Measurements from ENCODE around the gene CDS1. TPM values are rescaled to one million over a fixed set of nuclear protein-coding genes. Genes with fewer than 3 reads are reported as not detected.

The CDS1 gene
- polyA plus RNA-seq, 1 experiment: not detected

DNA sequence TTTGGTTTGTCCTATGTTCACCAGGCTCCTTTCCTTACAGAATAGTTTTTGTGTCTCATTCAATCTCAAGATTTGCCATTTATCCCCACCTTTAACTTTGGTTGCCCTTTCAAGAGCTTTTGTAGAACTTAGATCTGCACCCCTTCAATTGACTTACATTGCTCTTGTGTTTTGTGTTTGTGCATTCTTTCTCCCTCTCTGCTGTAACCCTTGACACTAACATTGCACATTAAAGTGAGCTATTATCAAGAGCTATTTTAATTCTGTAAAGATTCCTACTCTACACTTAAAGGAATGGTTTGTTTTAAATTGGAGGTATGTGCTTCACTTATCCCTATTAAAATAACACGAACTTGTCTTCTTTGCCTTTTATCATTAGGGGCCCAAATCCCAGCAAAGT is 65.3 kb downstream of the CDS1 start:
- no peak for DNase-seq (ENCODE audit: low read depth, low spot score)
- no peaks in the 10 kb centered on the region for H3K9me3 ChIP-seq (ENCODE audit: control insufficient read depth, insufficient read depth, low read length)
- no peak overlapping the region for H3K27ac ChIP-seq (ENCODE audit: low read depth, low read length)
- H3K27me3 ChIP-seq (ENCODE audit: control insufficient read depth, insufficient read depth, low read length): no peaks in the 10 kb centered on the region
- ChIA-PET CTCF (no interaction called here), POLR2A (no interaction called here)
- TF ChIP-seq, protein P1, sequence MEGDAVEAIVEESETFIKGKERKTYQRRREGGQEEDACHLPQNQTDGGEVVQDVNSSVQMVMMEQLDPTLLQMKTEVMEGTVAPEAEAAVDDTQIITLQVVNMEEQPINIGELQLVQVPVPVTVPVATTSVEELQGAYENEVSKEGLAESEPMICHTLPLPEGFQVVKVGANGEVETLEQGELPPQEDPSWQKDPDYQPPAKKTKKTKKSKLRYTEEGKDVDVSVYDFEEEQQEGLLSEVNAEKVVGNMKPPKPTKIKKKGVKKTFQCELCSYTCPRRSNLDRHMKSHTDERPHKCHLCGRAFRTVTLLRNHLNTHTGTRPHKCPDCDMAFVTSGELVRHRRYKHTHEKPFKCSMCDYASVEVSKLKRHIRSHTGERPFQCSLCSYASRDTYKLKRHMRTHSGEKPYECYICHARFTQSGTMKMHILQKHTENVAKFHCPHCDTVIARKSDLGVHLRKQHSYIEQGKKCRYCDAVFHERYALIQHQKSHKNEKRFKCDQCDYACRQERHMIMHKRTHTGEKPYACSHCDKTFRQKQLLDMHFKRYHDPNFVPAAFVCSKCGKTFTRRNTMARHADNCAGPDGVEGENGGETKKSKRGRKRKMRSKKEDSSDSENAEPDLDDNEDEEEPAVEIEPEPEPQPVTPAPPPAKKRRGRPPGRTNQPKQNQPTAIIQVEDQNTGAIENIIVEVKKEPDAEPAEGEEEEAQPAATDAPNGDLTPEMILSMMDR (IDR thresholded peaks at IDR 0.05; ENCODE audit: low read depth, low read length): no peak
- H3K4me3 ChIP-seq (ENCODE audit: low read depth, low read length): no peak overlapping the region

DNA sequence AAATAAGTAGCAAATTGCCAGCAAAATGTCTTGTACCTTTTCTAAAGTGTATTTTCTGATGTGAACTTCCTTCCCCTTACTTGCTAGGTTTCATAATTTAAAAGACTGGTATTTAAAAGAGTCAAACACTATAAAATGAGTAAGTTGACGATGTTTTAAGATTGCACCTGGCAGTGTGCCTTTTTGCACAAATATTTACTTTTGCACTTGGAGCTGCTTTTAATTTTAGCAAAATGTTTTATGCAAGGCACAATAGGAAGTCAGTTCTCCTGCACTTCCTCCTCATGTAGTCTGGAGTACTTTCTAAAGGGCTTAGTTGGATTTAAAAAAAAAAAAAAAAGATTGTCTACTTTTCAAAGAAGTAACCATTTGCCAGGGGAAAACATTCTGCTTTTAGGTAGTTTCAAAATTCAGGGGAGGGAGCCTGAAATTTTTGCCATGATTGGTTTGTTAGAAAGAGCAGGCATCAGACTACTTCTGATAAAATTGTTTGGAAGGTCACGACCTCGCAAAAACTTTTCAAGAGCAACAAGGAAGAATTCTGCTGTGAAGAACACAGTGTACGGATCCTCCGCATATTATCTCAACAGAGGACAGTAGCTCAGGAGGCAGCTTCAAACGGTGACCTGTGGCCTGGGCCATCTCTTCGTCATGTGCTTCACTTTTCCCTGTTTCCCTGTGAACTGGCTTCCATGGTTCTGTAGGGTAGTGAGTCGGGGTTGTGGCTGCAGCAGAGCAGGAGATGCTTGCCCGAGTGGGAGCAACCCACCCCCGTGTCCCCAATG is 66.1 kb downstream of the CDS1 start:
- TF ChIP-seq, protein P1 (IDR thresholded peaks at IDR 0.05; ENCODE audit: low read depth, low read length): no peak
- ChIA-PET CTCF (interaction anchor here (1.0 kb wide), 1 partner anchor 120 kb away, joined by 4 read pairs; no protein-coding TSS in a partner anchor), POLR2A (no interaction called here)
- H3K9me3 ChIP-seq (ENCODE audit: control insufficient read depth, insufficient read depth, low read length): no peaks in the 10 kb centered on the region
- no peaks in the 10 kb centered on the region for H3K27me3 ChIP-seq (ENCODE audit: control insufficient read depth, insufficient read depth, low read length)
- no peak overlapping the region for H3K27ac ChIP-seq (ENCODE audit: low read depth, low read length)
- DNase-seq (ENCODE audit: low read depth, low spot score): no peak
- H3K4me3 ChIP-seq (ENCODE audit: low read depth, low read length): no peak overlapping the region

DNA sequence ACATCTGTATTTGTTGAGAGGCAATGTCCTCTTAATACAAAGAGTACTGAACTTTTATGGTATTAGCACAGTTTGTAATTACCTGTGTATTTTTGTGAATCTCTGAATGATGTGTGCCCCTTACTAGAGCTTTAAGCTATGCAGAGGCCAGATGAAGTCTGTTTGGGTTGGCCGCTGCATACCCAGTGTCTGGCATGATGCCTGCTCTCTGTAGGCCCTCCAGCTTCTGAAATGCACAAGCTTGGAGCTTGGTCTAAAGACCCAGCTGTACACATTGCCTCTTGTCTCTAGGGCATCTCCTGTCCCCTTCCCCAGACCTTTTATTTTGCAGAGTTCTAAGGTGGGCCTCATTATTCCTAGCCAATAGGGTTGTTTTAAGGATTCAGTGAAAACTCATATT is 68.6 kb downstream of the CDS1 start:
- CTCF ChIA-PET: no interaction called here
- H3K9me3 ChIP-seq (ENCODE audit: control insufficient read depth, insufficient read depth, low read length): no peaks in the 10 kb centered on the region
- no peak for DNase-seq (ENCODE audit: low read depth, low spot score)
- no peaks in the 10 kb centered on the region for H3K27me3 ChIP-seq (ENCODE audit: control insufficient read depth, insufficient read depth, low read length)
- H3K4me3 ChIP-seq (ENCODE audit: low read depth, low read length): no peak overlapping the region
- H3K27ac ChIP-seq (ENCODE audit: low read depth, low read length): no peak overlapping the region
- TF ChIP-seq, protein P1 (IDR thresholded peaks at IDR 0.05; ENCODE audit: low read depth, low read length): no peak
- POLR2A ChIA-PET: no interaction called here

DNA sequence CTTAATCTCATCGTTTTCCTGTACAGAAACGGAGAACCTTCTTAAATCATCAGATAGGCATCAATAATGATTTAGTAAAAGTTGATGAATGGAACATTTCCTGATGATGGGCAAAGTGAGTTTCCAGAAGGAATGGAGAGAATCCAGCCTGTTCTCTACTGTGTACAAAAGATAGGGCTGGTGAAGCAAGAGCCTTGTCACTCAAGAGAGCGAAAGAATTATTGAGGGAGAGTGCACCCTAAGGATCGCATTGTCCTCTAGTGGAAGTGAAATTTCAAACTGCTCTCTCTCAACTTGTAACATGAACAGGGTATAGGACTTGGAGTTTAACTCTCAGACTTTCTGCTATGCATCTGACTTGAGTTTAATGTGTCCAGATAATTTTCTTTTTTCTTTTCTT is 69.6 kb downstream of the CDS1 start:
- no peak overlapping the region for H3K27ac ChIP-seq (ENCODE audit: low read depth, low read length)
- DNase-seq (ENCODE audit: low read depth, low spot score): no peak
- TF ChIP-seq, protein P1 (IDR thresholded peaks at IDR 0.05; ENCODE audit: low read depth, low read length): no peak
- ChIA-PET POLR2A (no interaction called here), CTCF (no interaction called here)
- no peaks in the 10 kb centered on the region for H3K27me3 ChIP-seq (ENCODE audit: control insufficient read depth, insufficient read depth, low read length)
- no peak overlapping the region for H3K4me3 ChIP-seq (ENCODE audit: low read depth, low read length)
- H3K9me3 ChIP-seq (ENCODE audit: control insufficient read depth, insufficient read depth, low read length): no peaks in the 10 kb centered on the region

DNA sequence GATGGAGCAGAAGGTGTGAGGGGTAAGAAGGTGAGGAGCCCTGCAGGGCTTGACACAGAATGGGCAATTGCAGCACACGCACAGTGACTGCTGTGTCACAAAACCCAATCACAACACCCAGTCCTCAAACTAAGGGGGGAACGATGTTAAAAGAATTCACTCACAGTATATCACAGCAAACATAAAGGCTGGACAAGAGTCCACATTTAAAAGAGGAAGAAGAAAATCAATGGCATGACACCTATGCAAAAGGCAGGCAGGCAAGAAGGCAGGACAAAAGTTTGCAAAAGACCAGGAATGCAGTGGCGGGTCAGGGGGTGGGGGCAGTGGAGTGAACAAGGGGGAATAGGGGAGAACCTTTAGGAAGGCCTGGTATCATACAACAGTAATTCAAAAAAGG is 77.7 kb downstream of the CDS1 start:
- TF ChIP-seq, protein P1 (IDR thresholded peaks at IDR 0.05; ENCODE audit: low read depth, low read length): no peak
- ChIA-PET POLR2A (no interaction called here), CTCF (no interaction called here)
- H3K4me3 ChIP-seq (ENCODE audit: low read depth, low read length): no peak overlapping the region
- no peaks in the 10 kb centered on the region for H3K27me3 ChIP-seq (ENCODE audit: control insufficient read depth, insufficient read depth, low read length)
- H3K9me3 ChIP-seq (ENCODE audit: control insufficient read depth, insufficient read depth, low read length): peaks cover 4% of the 10 kb centered on the region
- no peak overlapping the region for H3K27ac ChIP-seq (ENCODE audit: low read depth, low read length)
- no peak for DNase-seq (ENCODE audit: low read depth, low spot score)
